Suprapubic skin (tissue), 4 donors: ENCODE measurements around the gene RRP7A.
"Not testable (repeated sequence)": the region's sequence is repeated elsewhere in the genome, so short reads cannot be mapped to it uniquely, and the experiment has no call there.

Source experiments
- CTCF ChIP-seq, 2 donors: fragments of 200-600 bp in 1 of 2; fragments of 450-650 bp in 1 of 2; sonication (generic) in 1 of 2; IDR thresholded peaks; one replicate each; pipeline ENCODE4 v1.5.1; 2016 to 2019; ENCODE audit warnings: antibody characterized with exemption in 2 of 2, mild to moderate bottlenecking in 1 of 2, moderate library complexity in 1 of 2
- POLR2A ChIP-seq, 2 donors: fragments of 450-650 bp; IDR thresholded peaks; one replicate each; pipeline ENCODE4 v1.6.1; 2017; ENCODE audit warnings: antibody characterized with exemption in 2 of 2, mild to moderate bottlenecking in 2 of 2, moderate library complexity in 2 of 2
- POLR2AphosphoS5 ChIP-seq, 3 donors: sonication (generic); formaldehyde crosslinking; IDR thresholded peaks; one replicate each; pipeline ENCODE4 v1.6.1; 2017; ENCODE audit warnings: antibody characterized with exemption in 3 of 3

- not testable (repeated sequence) for TF ChIP-seq POLR2AphosphoS5, CTCF, POLR2A (IDR thresholded peaks at IDR 0.05)
These were observed 44.3 kb upstream of the RRP7A start for GRCh38 chr22:42563943-42564342.
